Measurements from ENCODE around the gene ALK.

DNA sequence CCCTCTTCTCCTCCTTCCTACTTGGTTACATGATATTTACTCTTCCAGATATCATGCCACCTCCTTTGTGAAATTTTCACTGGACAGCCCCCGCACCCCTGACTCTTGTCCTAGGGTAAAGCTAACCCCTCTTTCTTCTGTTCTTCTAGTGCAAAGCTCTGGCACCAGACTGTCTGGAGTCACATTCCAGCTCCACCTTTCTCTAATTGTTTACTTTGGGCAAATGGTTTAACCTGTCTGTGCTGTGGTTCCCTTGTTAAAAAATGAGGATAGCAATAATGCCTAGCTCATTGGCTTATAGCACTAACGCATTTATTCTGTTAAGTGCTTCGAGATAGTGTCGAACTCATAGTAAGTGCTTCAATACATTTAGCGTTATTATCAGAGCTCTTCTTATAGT, 306.2 kb downstream of the ALK start:
- TF ChIP-seq CTCF (IDR thresholded peaks at IDR 0.05) (no peak), POLR2A (IDR thresholded peaks at IDR 0.05) (no peak)
